KG1 (cell line): ENCODE results near the gene TEX101.
A peak's percentile ranks its signal among the peaks of the same experiment; 100 is the strongest.

Experiments
- DNase-seq: peaks from one replicate; lab custom pipeline; 2025; lab: John Stamatoyannopoulos, UW

TEX101 gene

DNA sequence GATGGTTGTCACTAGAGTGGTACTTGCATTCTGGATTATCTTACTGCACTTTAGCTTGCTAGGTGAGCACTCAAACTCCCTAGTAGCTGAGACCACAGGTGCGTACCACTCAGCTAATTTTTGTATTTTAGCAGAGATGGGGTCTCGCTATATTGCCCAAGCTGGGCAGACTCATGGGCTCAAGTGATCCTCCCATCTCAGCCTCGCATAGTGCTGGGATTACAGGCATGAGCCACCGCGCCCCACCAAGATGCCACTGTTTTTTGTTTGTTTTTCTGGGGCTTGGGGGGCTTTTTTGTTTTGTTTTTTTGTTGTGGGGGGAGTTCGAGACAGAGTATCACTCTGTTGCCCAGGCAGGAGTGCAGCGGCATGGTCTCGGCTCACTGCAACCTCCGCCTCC, 33.0 kb downstream of the TEX101 start:
- DNase-seq: no peak

DNA sequence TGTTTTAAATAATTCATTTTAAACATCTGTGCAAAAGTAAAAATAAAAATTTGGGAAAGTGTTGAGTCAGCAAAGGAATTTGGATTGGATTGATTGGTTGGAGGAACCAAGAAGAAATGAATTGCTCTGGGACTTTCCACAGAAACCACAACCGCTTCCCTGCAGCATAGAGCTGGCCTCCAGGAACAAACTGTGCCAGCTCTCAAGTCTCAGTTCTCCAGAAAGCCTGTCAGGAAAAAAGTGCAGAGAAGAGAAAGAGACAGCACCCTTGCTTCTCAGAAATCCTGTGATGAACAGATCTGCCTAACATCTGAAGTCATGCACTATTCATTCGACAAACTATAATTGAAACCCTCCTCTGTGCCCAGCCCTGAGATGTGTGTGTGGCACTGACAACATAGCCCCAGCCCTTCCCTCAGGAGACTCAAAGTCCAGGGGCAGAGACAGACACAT, 35.9 kb downstream of the TEX101 start:
- no peak for DNase-seq

DNA sequence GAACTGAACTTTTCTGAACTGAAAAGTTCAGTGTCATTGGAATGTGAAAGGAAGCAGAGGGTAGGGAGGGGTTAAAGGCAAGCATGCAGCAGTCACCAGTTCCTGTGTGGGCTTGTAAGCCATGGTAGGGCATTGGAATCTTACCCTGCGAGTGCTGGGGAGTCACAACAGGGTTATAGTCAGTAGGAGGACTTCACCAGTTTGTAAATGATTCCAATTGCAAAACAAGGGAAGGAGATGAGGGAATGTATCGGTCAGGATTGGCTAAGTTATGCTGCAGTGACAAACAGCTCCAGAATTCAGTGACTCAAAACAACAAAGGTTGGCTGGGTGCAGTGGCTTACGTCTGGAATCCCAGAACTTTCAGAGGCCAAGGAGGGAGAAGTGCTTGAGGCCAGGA, 37.9 kb downstream of the TEX101 start:
- DNase-seq: no peak

DNA sequence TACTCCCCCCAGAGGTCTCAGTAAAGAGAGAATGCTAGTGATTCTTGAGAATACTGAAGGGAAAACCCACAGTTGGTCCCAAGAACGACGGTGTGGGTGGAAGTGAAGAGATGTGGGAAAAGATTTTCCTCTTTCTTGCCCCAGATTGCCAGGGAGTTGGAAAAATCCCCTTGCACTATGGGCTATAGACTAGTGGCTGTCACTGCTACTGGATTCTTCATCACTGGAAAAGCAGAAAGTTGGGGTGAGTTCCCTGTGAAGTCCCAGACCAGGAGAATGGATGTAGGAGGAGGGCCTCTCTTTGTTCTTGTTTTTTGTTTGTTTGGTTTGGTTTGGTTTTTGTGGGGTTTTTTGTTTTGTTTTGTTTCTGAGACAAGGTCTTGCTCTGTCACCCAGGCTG, 39.3 kb downstream of the TEX101 start:
- DNase-seq: no peak

DNA sequence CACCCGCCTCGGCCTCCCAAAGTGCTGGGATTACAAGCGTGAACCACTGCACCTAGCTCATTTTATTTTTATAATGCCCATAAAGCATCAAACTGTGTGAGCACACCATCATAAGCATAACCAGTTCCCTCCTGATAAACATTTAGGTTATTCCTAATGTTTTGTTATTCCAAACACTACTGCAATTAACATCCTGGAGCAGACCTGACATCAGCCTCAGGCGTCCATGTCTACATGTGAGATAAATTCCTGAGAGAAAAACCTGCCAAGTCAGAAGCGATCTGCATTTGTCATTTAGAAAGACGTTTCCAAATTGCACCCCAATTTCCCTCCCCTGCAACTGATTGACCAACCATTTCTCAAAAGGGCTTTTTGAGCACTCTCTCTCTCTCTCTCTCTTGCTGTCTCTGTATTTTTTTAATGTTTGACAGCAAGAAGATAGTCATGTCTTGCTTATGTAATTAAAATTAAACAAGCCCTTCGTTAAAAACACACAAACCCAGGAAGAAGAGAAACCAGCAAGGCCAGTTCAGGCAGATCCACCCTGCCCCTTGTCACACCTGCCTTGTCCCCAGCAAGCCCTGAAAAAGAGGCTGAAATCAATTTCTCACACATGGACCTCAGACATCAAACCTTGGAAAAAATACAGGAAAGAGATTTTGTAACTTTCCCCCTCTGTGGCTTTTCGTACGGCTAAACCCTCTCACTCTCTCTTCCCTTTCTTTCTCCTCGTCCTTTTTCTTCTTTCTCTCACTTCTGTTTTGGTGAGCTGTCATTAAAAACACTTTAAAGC, 40.8 kb downstream of the TEX101 start:
- no peak for DNase-seq

GRCh38 chr19:43457809-43458208, 43.1 kb downstream of the TEX101 start:
- DNase-seq: no peak

GRCh38 chr19:43460362-43461016, 45.8 kb downstream of the TEX101 start:
- DNase-seq: no peak

DNA sequence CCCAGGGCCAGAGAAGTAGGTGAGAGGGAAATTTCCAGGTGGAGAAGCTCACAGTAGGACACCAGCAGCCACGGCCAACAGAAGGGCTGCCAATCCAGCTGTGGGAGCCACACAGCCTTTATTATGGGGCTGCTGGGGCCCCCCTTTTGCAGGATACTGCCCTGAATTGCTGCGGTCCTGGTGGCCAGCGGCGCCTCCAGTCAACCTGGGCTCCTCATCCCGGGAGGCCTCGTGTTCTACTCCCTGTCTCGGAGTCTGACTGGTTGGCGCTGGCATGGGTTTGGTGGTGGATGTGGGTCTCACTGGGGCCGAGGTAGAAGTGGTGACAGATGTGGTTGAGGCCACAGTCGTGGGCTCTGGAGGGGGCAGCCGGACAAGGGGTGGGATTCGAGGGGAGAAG, 46.6 kb downstream of the TEX101 start:
- DNase-seq: no peak

- no peak for DNase-seq
Measured at GRCh38 chr19:43462383-43462782, 47.7 kb downstream of the TEX101 start.

- DNase-seq: no peak
Measured at GRCh38 chr19:43462785-43463380, 48.2 kb downstream of the TEX101 start.

GRCh38 chr19:43463381-43464133, 48.9 kb downstream of the TEX101 start:
- peak; percentile 56 for DNase-seq

GRCh38 chr19:43464134-43464775, 49.6 kb downstream of the TEX101 start:
- no peak for DNase-seq

DNA sequence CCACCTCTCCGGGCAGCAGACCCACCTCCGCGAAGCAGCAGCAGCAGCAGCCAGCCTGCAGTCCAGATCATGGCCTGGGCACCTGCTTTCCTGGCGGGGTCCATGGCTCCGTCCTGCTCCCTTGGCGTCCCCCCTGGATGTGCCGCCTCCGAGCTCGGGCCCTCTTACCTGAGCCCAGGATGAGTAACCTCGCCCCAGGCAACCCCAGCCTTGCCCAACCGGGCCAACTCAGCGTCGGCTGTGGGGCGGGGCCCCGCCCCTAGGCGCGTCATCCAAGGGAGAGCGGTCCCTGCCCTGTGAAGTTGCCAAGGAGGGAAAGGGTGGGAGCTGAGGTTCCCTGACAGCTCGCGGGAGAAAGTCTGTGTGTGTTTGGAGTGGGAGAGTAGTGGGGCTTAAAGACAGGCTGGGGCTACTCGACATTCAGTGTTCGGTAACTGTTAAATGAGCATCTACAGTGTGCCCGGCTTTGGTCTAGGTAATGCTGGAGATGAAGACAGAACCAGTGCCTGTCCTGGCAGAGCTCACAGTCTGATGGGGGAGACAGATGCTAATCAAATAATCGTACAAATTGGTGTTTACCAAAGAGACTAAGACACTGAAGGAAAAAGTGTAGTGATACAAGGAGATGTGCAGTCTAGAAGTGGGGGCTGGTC, 50.9 kb downstream of the TEX101 start, which contains the start of gene LYPD3:
Gene LYPD3 (minus strand): TSS at position 141 of the 653 bp plus-strand sequence. CDS start 37 bp downstream, at position 104.
- no peak for DNase-seq

DNA sequence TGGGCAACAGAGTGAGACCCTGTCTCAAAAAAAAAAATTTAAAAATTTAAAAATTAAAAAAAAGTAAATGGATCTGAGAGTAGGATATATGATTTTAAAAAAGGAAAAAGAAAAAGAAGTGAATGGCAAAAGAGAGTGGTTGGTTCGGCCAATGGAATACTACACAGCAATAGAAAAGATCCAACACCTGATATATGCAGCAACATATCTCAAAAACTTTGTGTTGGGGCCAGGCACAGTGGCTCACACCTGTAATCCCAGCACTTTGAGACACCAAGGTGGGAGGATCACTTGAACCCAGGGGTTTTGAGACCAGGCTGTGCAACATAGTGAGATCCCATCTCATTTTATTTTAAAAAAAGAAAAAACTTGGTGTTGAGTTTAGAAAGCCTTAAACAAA, 52.1 kb downstream of the TEX101 start:
- DNase-seq: no peak

- no peak for DNase-seq
Measured at GRCh38 chr19:43467276-43467675, 52.6 kb downstream of the TEX101 start.

DNA sequence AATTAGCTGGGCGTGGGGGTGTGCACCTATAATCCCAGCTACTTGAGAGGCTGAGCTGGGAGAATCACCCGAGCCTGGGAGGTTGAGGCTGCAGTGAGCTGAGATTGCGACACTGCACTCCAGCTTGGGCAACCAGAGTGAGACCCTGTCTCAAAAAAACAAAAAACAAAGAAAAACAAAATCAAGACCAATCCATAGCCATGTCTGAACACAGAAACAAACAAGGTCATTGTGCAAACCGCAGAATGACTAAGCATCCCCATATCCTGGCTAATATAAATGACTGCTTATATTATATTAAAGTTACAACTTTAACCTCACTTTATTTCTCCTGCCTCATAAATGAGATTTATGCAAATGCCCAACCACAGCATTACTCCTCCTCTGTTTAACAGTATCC, 53.0 kb downstream of the TEX101 start:
- no peak for DNase-seq
